GM12801 (cell line): ENCODE results near the gene SOX14.

Experiments used
- TF ChIP-seq, protein P1 (sequence below): IDR thresholded peaks from one replicate; pipeline ENCODE4 v1.5.1; 2011; ENCODE audit warnings: control low read depth; ENCODE audit not compliant: insufficient read length; ENCODE audit errors: extremely low read depth

Gene SOX14

DNA sequence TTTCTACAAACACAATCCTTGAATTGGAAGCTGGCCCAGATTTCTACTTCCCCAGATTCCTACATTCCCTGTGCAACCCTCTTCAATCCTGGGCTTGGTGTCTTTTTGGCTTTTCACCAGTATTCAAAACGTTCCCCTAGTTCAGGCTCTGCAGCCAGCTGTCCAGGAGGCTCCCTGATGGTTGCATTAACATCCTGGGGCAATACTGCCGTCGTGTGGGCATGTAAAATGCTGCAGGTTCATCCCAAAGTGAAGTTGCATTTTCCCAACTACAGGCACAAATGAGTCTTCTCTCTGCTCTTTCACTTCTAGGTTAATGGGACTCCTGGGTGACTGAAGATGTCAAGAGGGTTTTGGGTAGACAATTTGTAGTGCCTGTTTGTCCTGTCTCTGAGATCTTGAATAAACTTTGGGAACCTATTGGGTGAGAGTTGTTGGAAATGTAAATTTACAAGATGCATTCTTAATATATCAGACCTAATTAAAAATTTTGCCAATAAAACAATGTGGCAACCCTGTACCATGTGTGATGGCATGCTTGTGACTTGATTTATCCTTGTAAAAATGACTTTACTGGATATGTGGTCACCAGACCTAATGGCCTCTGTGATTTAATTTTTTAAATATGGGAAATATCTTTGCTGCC, 28.6 kb downstream of the SOX14 start:
- TF ChIP-seq, protein P1, sequence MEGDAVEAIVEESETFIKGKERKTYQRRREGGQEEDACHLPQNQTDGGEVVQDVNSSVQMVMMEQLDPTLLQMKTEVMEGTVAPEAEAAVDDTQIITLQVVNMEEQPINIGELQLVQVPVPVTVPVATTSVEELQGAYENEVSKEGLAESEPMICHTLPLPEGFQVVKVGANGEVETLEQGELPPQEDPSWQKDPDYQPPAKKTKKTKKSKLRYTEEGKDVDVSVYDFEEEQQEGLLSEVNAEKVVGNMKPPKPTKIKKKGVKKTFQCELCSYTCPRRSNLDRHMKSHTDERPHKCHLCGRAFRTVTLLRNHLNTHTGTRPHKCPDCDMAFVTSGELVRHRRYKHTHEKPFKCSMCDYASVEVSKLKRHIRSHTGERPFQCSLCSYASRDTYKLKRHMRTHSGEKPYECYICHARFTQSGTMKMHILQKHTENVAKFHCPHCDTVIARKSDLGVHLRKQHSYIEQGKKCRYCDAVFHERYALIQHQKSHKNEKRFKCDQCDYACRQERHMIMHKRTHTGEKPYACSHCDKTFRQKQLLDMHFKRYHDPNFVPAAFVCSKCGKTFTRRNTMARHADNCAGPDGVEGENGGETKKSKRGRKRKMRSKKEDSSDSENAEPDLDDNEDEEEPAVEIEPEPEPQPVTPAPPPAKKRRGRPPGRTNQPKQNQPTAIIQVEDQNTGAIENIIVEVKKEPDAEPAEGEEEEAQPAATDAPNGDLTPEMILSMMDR: no peak

DNA sequence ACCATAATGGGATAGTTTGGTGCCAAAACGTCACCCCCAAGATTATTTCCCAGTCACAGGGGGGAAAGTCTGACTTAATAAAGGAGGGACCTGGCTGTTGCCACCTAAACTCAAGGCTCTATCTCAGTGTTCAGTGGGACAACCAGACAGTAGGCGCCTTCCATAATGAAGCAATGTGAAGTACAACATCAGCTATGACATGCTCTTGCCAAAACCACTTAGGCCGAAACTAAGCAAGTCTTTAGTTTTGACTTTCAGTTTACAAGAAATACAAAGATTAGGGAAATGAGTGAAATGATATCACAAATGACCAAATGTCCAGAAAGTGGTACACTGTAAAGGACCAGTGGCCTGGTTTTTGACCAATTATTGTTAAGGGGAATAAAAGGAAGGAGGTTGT, 32.9 kb downstream of the SOX14 start:
- TF ChIP-seq, protein P1: no peak

DNA sequence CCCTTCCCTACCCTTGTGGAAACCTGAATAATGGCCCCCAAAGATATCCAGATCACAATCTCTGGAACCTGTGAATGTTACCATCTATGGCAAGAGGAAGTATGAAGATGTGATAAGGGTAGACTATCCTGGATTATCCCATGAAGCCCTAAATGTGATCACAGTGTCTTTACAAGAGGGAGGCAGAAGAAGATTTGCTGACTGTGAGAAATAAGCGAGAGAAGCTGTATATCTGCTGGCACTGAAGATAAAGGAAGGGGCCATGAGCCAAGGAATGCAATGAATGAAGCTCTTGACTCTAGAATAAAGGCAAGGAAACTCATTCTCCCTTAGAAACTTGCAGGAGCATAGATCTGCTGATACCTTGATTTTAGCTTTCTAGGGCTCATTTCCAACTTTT, 39.1 kb downstream of the SOX14 start:
- TF ChIP-seq, protein P1: no peak

DNA sequence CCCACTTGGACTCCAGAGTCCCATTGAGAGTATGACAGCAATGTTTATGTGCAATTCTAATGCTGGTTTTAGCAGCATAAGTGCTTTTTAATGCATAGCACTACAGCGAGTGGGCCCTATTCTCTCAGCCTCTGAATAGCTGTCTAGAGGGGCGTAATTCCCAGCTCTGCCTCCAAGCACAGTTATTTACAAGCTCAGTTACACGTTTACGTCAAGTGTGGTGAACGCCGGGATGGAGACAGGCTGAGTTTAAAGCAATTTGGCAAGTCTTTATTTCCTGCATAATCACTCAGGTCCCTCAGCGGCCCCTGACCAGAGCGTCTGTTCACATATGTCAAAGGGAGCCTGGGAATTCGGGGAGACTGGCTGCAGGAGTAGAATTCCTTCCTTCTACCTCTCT, 43.9 kb downstream of the SOX14 start:
- TF ChIP-seq, protein P1: no peak

DNA sequence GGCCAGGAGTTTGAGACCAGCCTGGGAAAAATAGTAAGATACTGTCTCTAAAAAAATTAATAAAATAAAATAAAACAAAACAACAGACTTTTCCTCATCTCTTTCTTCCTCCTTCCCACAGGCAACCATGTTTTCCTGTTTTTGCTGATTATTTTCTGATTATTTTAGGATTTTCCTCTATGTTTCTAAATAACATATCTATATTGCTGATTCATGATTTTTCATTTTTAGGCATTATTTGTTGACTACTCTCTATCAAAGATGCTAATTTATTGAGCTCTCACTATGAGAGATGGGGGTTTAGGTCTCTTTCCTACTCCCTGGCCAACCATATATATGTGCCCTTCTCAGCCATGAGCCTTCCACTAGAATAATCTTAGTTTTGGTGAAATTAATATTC, 45.4 kb downstream of the SOX14 start:
- TF ChIP-seq, protein P1: no peak

DNA sequence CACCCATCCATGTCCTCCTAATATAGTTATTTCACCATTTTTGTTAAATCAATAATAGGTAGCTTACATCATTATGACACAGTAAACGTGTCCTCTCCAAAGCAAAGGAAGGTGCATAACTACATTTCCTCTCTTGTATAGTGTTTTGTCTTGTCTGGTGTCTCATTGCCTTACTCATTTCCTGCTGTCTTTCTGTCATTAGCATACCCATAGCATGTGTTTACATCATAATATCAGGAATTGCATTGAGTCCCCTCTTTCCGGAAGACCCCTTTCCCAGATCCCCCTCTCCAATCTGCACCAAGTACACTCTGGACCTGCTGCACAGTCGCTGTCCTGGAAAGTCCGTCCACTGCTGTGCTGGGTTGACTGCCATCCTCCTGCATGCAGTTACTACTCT, 47.9 kb downstream of the SOX14 start:
- TF ChIP-seq, protein P1: no peak

DNA sequence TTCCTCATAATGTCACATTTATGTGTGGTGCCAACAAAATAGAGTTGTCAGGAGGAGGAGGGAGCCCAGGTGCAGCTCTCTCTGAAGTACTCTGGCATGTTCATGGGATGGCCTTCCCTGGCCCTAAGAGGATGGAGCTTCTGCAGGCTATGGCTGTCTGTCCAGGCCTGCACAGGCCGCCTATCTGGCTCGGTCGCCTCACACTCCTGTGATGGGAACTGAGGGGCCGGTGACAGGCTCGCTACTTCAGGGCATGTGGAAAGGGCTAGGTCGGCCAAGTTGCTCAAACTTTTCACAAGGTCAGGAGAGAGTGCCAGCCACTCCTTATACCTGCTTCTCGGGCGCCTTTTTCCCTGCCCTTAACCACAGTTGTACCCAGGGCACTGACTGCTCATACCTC, 51.1 kb downstream of the SOX14 start:
- TF ChIP-seq, protein P1: no peak
